Type B pancreatic cell (in vitro differentiated cells): ENCODE measurements around the gene TNK1. TPM values are rescaled to one million over a fixed set of nuclear protein-coding genes. Genes with fewer than 3 reads are reported as not detected.
A peak's percentile ranks its signal among the peaks of the same experiment; 100 is the strongest.

Experiments used
- DNase-seq: peaks from one replicate; pipeline ENCODE4 v3.0.0; 2021; ENCODE audit warnings: mixed read lengths; ENCODE audit not compliant: unreplicated experiment; ENCODE audit errors: extremely low spot score
- H3K27ac Mint-ChIP-seq: 2 replicates; pipeline ENCODE4 v1.8.0; 2021; ENCODE audit warnings: mild to moderate bottlenecking, mixed read lengths
- H3K27me3 Mint-ChIP-seq: 2 replicates; pipeline ENCODE4 v1.8.0; 2021; ENCODE audit warnings: mixed read lengths
- H3K36me3 Mint-ChIP-seq: 2 replicates; pipeline ENCODE4 v1.8.0; 2021; ENCODE audit warnings: mixed read lengths
- H3K4me1 Mint-ChIP-seq: one replicate; pipeline ENCODE4 v1.8.0; 2021; ENCODE audit warnings: mixed read lengths; ENCODE audit not compliant: unreplicated experiment
- H3K4me3 Mint-ChIP-seq: 2 replicates; pipeline ENCODE4 v1.8.0; 2021; ENCODE audit warnings: mild to moderate bottlenecking, mixed read lengths
- H3K9me3 Mint-ChIP-seq: 2 replicates; pipeline ENCODE4 v1.8.0; 2021; ENCODE audit warnings: mixed read lengths
- total RNA-seq: library from RNA; stranded (reverse); gene quantifications from 2 replicates; pipeline ENCODE4 v1.2.1, GENCODE V29; 2021; ENCODE audit warnings: low replicate concordance
- TF ChIP-seq, protein P1 (sequence below): fragments of 200-600 bp; sonication (generic); conservative IDR thresholded peaks from 2 replicates; pipeline ENCODE4 v1.5.0; 2021; ENCODE audit warnings: antibody characterized with exemption, mild to moderate bottlenecking

The TNK1 gene
- total RNA-seq, 1 donor from 2014 or later, result 6.6 TPM

DNA sequence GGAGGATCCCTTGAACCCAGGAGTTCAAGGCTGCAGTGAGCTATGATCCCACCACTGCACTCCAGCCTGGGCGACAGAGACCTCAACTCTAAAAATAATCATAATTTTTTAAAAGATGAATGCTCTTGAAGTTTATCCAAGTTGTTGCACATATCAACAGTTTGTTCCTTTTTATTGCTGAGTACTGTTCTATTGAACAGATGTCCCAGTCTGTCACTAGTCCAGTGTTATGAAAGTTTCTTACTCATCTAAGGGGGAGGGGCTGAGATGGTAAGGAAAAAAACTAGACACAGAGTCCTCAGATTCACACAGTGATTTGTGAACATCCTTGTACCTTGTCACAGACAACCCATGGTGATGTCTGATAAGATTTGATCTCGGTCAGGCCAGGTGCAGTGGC is 40.7 kb upstream of the TNK1 start:
- H3K27me3 Mint-ChIP-seq, result peaks cover 21% of the 10 kb centered on the region
- H3K27ac Mint-ChIP-seq, result no peak overlapping the region
- TF ChIP-seq, protein P1, sequence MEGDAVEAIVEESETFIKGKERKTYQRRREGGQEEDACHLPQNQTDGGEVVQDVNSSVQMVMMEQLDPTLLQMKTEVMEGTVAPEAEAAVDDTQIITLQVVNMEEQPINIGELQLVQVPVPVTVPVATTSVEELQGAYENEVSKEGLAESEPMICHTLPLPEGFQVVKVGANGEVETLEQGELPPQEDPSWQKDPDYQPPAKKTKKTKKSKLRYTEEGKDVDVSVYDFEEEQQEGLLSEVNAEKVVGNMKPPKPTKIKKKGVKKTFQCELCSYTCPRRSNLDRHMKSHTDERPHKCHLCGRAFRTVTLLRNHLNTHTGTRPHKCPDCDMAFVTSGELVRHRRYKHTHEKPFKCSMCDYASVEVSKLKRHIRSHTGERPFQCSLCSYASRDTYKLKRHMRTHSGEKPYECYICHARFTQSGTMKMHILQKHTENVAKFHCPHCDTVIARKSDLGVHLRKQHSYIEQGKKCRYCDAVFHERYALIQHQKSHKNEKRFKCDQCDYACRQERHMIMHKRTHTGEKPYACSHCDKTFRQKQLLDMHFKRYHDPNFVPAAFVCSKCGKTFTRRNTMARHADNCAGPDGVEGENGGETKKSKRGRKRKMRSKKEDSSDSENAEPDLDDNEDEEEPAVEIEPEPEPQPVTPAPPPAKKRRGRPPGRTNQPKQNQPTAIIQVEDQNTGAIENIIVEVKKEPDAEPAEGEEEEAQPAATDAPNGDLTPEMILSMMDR, result no peak
- no peaks in the 10 kb centered on the region for H3K9me3 Mint-ChIP-seq
- H3K4me3 Mint-ChIP-seq, result no peak overlapping the region
- H3K4me1 Mint-ChIP-seq, result no peaks in the 10 kb centered on the region
- no peak for DNase-seq
- H3K36me3 Mint-ChIP-seq, result no peaks in the 10 kb centered on the region

DNA sequence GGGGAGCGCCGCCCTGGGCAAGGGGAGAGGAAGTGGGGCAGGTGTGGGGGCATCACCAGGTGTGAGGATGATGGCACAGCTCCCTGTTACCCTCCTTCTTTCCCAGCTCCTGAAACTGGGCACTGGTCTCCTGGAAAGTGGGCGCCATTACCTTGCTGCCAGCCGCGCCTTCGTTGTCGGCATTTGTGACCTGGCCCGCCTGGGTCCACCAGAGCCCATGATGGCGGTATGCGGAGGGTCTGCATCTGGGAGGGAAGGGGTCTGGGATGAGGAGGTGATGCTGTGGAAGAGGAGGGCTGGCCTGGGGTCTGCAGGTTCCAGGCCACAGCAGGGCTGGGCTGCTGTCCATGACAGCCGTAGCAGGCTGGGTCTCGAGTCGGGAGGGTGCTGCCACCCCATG is 39.0 kb upstream of the TNK1 start:
- no peaks in the 10 kb centered on the region for H3K9me3 Mint-ChIP-seq
- H3K27me3 Mint-ChIP-seq, result peaks cover 26% of the 10 kb centered on the region
- H3K4me3 Mint-ChIP-seq, result no peak overlapping the region
- H3K4me1 Mint-ChIP-seq, result no peaks in the 10 kb centered on the region
- no peaks in the 10 kb centered on the region for H3K36me3 Mint-ChIP-seq
- no peak overlapping the region for H3K27ac Mint-ChIP-seq
- DNase-seq, result no peak
- TF ChIP-seq, protein P1, result no peak

DNA sequence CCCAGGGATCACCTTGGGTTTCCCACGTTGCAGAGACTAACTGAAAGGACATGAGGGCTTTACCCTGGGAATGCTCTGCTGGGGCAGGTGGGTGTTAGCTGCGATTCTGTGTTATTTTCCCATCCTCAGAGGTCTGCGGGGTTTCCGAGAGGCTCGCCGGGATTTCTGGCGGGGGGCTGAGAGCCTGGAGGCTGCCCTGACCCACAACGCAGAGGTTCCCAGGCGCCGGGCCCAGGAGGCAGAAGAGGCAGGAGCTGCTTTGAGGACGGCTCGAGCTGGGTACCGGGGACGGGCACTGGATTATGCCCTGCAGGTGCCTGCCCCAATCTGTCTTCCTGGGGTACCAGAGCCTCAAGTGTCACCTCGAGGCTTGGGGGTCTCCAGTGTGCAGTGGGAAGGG is 37.6 kb upstream of the TNK1 start:
- TF ChIP-seq, protein P1, result no peak
- no peak for DNase-seq
- no peaks in the 10 kb centered on the region for H3K4me1 Mint-ChIP-seq
- H3K27ac Mint-ChIP-seq, result no peak overlapping the region
- no peaks in the 10 kb centered on the region for H3K9me3 Mint-ChIP-seq
- H3K4me3 Mint-ChIP-seq, result no peak overlapping the region
- H3K27me3 Mint-ChIP-seq, result peaks cover 22% of the 10 kb centered on the region
- H3K36me3 Mint-ChIP-seq, result no peaks in the 10 kb centered on the region

DNA sequence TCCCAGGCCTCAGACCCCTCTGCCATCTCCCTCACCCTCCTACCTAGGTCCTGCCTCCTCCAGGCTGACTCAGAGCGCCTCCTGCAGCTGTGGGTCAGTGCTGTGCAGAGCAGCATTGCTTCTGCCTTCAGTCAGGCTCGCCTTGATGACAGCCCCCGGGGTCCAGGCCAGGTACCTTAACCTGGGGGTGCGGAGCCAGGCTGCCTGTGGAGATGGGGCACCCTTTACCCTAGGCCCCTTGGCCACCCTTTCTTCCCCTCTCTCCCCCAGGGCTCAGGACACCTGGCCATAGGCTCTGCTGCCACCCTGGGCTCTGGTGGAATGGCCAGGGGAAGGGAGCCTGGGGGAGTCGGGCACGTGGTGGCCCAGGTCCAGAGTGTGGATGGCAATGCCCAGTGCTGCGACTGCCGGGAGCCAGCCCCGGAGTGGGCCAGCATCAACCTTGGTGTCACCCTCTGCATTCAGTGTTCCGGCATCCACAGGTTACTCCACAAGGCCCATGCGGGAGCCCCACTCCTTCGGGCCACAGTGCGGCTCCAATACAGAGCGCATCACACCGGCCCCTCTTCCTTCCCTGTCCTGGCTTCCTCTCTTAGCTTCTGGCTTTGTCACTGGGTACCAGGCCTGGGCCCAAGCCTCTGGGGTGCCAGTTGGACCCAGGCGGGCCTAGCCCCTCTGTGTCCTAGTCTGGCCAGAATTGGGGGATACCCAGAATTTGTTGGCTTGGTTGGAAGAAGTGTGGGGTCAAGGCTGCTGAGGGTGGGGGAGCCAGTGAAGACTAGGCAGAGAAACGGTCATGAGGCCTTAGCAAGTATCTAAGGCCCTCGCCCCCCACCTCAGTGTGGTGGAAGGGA is 33.9 kb upstream of the TNK1 start:
- Mint-ChIP-seq H3K27me3 (peaks cover 16% of the 10 kb centered on the region), H3K36me3 (no peaks in the 10 kb centered on the region), H3K27ac (peak overlapping the region; percentile 78), H3K9me3 (no peaks in the 10 kb centered on the region), H3K4me1 (peaks cover 13% of the 10 kb centered on the region), H3K4me3 (no peak overlapping the region)
- TF ChIP-seq, protein P1, result no peak
- DNase-seq, result no peak

DNA sequence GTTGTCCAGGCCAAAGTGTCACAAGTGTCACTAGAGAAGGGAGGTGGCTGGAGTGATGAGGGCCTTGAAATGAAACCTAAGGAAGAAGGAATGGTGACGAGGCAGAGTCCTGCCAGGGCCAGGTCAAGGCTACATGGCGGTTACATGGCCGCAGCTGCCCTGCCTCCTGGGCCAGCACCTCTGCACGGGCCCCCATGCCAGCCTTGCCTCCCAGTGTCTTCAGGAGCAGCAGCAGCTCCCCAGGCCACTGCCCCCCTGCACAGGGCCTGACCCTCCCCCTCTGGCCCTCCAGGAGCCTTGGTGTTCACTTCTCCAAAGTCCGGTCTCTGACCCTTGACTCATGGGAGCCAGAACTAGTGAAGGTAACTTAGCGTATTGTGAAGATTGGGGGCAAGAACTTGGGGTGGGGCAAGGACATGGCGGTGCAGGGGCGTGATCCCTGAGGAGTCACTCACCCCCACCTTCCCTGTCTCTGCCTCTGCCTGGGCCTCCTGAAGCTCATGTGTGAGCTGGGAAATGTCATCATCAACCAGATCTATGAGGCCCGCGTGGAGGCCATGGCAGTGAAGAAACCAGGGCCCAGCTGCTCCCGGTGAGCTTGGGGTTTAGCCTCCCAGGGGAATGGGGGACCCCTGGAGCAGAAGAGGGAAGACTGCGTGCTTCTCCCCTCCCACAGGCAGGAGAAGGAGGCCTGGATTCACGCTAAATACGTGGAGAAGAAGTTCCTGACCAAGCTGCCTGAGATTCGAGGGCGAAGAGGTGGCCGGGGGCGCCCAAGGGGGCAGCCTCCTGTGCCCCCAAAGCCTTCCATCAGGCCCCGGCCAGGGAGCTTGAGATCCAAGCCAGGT is 33.0 kb upstream of the TNK1 start:
- peaks cover 14% of the 10 kb centered on the region for H3K27me3 Mint-ChIP-seq
- DNase-seq, result no peak
- H3K9me3 Mint-ChIP-seq, result no peaks in the 10 kb centered on the region
- peaks cover 19% of the 10 kb centered on the region for H3K4me1 Mint-ChIP-seq
- no peaks in the 10 kb centered on the region for H3K36me3 Mint-ChIP-seq
- H3K4me3 Mint-ChIP-seq, result no peak overlapping the region
- H3K27ac Mint-ChIP-seq, result peak overlapping the region; percentile 78
- TF ChIP-seq, protein P1, result no peak
